ENCODE data around the gene TOR1AIP2. TPM values are rescaled to one million over a fixed set of nuclear protein-coding genes. Genes with fewer than 3 reads are reported as not detected.

Gene TOR1AIP2
- total and polyA plus RNA-seq, 2 of the 13 experiments (the other 11 are each of a cell fraction or from before 2014, with no cell fraction given) = 35.2 to 65.8 TPM

DNA sequence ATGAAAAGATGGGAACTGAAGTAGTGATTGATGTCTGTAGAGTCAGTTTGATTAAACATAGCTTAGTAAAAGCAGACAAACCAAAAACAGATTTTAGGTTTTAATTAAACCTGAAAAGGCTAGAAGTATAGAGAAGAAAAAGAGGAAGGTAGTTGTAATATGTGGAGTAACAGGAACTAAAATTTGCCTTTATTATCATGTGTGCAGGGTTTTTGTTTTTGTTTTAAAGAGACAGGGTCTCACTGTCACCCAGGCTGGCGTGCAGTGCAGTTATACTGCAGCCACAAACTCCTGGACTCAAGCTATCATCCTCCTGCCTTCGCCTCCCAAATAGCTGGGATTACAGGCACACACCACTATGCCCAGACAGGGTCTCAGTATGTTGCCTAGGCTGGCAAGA is 10.5 kb upstream of the TOR1AIP2 start:
- H3K4me3 ChIP-seq (replicated peaks in 1 of 3; ENCODE audit: insufficient read depth in 1 of 3, low read depth in 2 of 3, low read length in 3 of 3) = no peak overlapping the region
- H2AFZ ChIP-seq (ENCODE audit: low read length) = no peak overlapping the region
- H3K79me2 ChIP-seq (ENCODE audit: insufficient read depth, low read length) = peaks cover 25% of the 10 kb centered on the region
- H4K20me1 ChIP-seq (ENCODE audit: insufficient read depth, low read length) = no peaks in the 10 kb centered on the region
- H3K4me2 ChIP-seq (ENCODE audit: low read depth, low read length) = no peak overlapping the region
- intact Hi-C loops (cut with micrococcal nuclease; ENCODE audit: unreplicated experiment) (no loop called here), in situ Hi-C loops (cut with HindIII; ENCODE audit: extremely low pct_ligation_motif_present, low pct_unique_long_range_greater_than_20kb) (no loop called here)
- H3K27me3 ChIP-seq (ENCODE audit: control insufficient read depth in 1 of 2, insufficient read depth in 2 of 2, low read length in 2 of 2) = no peaks in the 10 kb centered on the region; a peak in 1 of 5 replicates
- H3K4me1 ChIP-seq (ENCODE audit: insufficient read depth, low read length) = peaks cover 16% of the 10 kb centered on the region
- no peak overlapping the region for H3K9ac ChIP-seq (ENCODE audit: insufficient read depth, low read depth, low read length)
- FAIRE-seq (no peak), ATAC-seq (no peak), DNase-seq (ENCODE audit: low spot score) (no peak)
- H3K27ac ChIP-seq (ENCODE audit: extremely low read length, insufficient read depth, low read length) = no peak overlapping the region
- H3K36me3 ChIP-seq (replicated peaks in 1 of 2; ENCODE audit: control insufficient read depth in 1 of 2, insufficient read depth in 2 of 2, low read length in 2 of 2) = peaks cover 5 to 33% of the 10 kb centered on the region in 2 experiments
- ChIA-PET CTCF (ENCODE audit: low intra/inter-chr PET ratio, low total read pairs) (no interaction called here), POLR2A (no interaction called here)
- TF ChIP-seq ESRRA (CRISPR knock-in tag; IDR thresholded peaks at IDR 0.05; ENCODE audit: low read depth) = no peak
- TF ChIP-seq, protein P1, sequence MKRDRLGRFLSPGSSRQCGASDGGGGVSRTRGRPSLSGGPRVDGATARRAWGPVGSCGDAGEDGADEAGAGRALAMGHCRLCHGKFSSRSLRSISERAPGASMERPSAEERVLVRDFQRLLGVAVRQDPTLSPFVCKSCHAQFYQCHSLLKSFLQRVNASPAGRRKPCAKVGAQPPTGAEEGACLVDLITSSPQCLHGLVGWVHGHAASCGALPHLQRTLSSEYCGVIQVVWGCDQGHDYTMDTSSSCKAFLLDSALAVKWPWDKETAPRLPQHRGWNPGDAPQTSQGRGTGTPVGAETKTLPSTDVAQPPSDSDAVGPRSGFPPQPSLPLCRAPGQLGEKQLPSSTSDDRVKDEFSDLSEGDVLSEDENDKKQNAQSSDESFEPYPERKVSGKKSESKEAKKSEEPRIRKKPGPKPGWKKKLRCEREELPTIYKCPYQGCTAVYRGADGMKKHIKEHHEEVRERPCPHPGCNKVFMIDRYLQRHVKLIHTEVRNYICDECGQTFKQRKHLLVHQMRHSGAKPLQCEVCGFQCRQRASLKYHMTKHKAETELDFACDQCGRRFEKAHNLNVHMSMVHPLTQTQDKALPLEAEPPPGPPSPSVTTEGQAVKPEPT (CRISPR knock-in tag; IDR thresholded peaks at IDR 0.05; ENCODE audit: low read depth) = no peak
- no peak for TF ChIP-seq ZNF644 (CRISPR knock-in tag; IDR thresholded peaks at IDR 0.05; ENCODE audit: low read depth)
- TF ChIP-seq, protein P2, sequence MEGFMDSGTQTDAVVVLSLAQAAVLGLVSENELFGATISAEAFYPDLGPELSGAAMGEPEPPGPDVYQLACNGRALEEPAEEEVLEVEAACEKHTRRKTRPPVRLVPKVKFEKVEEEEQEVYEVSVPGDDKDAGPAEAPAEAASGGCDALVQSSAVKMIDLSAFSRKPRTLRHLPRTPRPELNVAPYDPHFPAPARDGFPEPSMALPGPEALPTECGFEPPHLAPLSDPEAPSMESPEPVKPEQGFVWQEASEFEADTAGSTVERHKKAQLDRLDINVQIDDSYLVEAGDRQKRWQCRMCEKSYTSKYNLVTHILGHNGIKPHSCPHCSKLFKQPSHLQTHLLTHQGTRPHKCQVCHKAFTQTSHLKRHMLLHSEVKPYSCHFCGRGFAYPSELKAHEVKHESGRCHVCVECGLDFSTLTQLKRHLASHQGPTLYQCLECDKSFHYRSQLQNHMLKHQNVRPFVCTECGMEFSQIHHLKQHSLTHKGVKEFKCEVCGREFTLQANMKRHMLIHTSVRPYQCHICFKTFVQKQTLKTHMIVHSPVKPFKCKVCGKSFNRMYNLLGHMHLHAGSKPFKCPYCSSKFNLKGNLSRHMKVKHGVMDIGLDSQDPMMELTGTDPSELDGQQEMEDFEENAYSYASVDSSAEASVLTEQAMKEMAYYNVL (CRISPR knock-in tag; IDR thresholded peaks at IDR 0.05; ENCODE audit: borderline replicate concordance) = no peak
- TF ChIP-seq, protein P3, sequence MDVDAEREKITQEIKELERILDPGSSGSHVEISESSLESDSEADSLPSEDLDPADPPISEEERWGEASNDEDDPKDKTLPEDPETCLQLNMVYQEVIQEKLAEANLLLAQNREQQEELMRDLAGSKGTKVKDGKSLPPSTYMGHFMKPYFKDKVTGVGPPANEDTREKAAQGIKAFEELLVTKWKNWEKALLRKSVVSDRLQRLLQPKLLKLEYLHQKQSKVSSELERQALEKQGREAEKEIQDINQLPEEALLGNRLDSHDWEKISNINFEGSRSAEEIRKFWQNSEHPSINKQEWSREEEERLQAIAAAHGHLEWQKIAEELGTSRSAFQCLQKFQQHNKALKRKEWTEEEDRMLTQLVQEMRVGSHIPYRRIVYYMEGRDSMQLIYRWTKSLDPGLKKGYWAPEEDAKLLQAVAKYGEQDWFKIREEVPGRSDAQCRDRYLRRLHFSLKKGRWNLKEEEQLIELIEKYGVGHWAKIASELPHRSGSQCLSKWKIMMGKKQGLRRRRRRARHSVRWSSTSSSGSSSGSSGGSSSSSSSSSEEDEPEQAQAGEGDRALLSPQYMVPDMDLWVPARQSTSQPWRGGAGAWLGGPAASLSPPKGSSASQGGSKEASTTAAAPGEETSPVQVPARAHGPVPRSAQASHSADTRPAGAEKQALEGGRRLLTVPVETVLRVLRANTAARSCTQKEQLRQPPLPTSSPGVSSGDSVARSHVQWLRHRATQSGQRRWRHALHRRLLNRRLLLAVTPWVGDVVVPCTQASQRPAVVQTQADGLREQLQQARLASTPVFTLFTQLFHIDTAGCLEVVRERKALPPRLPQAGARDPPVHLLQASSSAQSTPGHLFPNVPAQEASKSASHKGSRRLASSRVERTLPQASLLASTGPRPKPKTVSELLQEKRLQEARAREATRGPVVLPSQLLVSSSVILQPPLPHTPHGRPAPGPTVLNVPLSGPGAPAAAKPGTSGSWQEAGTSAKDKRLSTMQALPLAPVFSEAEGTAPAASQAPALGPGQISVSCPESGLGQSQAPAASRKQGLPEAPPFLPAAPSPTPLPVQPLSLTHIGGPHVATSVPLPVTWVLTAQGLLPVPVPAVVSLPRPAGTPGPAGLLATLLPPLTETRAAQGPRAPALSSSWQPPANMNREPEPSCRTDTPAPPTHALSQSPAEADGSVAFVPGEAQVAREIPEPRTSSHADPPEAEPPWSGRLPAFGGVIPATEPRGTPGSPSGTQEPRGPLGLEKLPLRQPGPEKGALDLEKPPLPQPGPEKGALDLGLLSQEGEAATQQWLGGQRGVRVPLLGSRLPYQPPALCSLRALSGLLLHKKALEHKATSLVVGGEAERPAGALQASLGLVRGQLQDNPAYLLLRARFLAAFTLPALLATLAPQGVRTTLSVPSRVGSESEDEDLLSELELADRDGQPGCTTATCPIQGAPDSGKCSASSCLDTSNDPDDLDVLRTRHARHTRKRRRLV (CRISPR knock-in tag; IDR thresholded peaks at IDR 0.05) = no peak
- WGBS (ENCODE audit: low lambda C conversion rate) = 93% methylated on average over 2 of the region's 2 CpGs
- BruUV-seq (replicated peaks) = no TSS peak
- no peaks in the 10 kb centered on the region for H3K9me3 ChIP-seq (ENCODE audit: low read length)

All from HepG2 (cell line).